Stomach (tissue), 9 donors: ENCODE data around the gene BAIAP3. TPM values are rescaled to one million over a fixed set of nuclear protein-coding genes. Genes with fewer than 3 reads are reported as not detected.

Experiments
- DNase-seq, 2 donors: peaks; one replicate each; pipeline versions ENCODE4 v3.0.0 to v3.0.0-alpha.2; 2013 to 2019
- H3K27ac ChIP-seq, 5 donors: fragments of 200-600 bp in 4 of 5; sonication (generic) in 4 of 5; one replicate each; pipeline ENCODE4 v1.5.1; 2013 to 2019; ENCODE audit warnings: mild to moderate bottlenecking in 1 of 5, moderate library complexity in 1 of 5
- H3K27me3 ChIP-seq, 3 donors: fragments of 200-600 bp; sonication (generic); one replicate each; pipeline ENCODE4 v1.5.1; 2017 to 2019; ENCODE audit warnings: mixed run types in 1 of 3
- H3K36me3 ChIP-seq, 4 donors: fragments of 200-600 bp; sonication (generic); 1 replicate in 3 of 4; 2 replicates in 1 of 4; pipeline ENCODE4 v1.5.1; 2016 to 2019
- H3K4me1 ChIP-seq, 4 donors: fragments of 200-600 bp; sonication (generic); one replicate each; pipeline ENCODE4 v1.5.1; 2016 to 2019
- H3K4me3 ChIP-seq, 4 donors: fragments of 200-600 bp; sonication (generic) in 3 of 4; one replicate each; pipeline ENCODE4 v1.5.1; 2016 to 2019; ENCODE audit warnings: mild to moderate bottlenecking in 1 of 4
- H3K9me3 ChIP-seq, 4 donors: fragments of 200-600 bp; sonication (generic); one replicate each; pipeline ENCODE4 v1.5.1; 2016 to 2019
- CTCF ChIP-seq, 7 experiments: fragments of 450-650 bp in 4 of 7; fragments of 200-600 bp in 3 of 7; sonication (generic) in 3 of 7; IDR thresholded peaks; one replicate each; pipeline ENCODE4 v1.5.1; 2016 to 2019; ENCODE audit warnings: antibody characterized with exemption in 7 of 7, control low read depth in 2 of 7, mild to moderate bottlenecking in 1 of 7
- EP300 ChIP-seq: sonication (generic); formaldehyde crosslinking; IDR thresholded peaks from one replicate; pipeline ENCODE4 v1.6.1; 2017; ENCODE audit warnings: antibody characterized with exemption
- POLR2A ChIP-seq, 4 donors: fragments of 450-650 bp; IDR thresholded peaks; one replicate each; pipeline ENCODE4 v1.6.1; 2016; ENCODE audit warnings: antibody characterized with exemption in 4 of 4, control low read depth in 2 of 4, mild to moderate bottlenecking in 1 of 4, moderate library complexity in 1 of 4
- POLR2AphosphoS5 ChIP-seq, 3 donors: sonication (generic); formaldehyde crosslinking; IDR thresholded peaks; one replicate each; pipeline ENCODE4 v1.6.1; 2016; ENCODE audit warnings: antibody characterized with exemption in 3 of 3
- WGBS, 5 donors: extraction: QIAGEN DNeasy Blood & Tissue Kit in 3 of 5; methylation state at CpG; one replicate each; pipeline versions ENCODE4 v1.1.5 to v1.1.7; 2013 to 2018; 5-methylcytosine and 5-hydroxymethylcytosine counted together
- intact Hi-C: fragments of 100-400 bp; cut with DNase I; formaldehyde crosslinking; loops from one replicate; pipeline ENCODE4 v1.15.1; 2023; ENCODE audit warnings: low total_unique reads
- polyA plus RNA-seq, 3 donors: library from polyadenylated mRNA; stranded (reverse); fragments of 200-250 nt; gene quantifications; one replicate each; pipeline ENCODE4 v1.2.3, GENCODE V29; 2013
- total RNA-seq, 5 donors: library from RNA; depleted of rRNA; stranded (reverse); fragments of >200 nt; gene quantifications; one replicate each; pipeline versions ENCODE4 v1.1.0 to v1.2.3, GENCODE V29; 2014 to 2016
- donor health status: healthy with polysubstance abuse.
- donor health status: Bipolar disorder and iron deficiency.
- donor health status: healthy.

The BAIAP3 gene
- total and polyA plus RNA-seq, 8 donors: 1.5 to 94.7 (median 4.2) TPM

- H3K27ac ChIP-seq: no peak overlapping the region
- WGBS, 5 donors: 31 to 47% (median 41%) methylated on average over 15 to 18 of the region's 18 CpGs
- intact Hi-C loops: no loop called here
- peak; percentile 77 to 83 for DNase-seq
- H3K4me3 ChIP-seq: no peak overlapping the region
- no peaks in the 10 kb centered on the region for H3K27me3 ChIP-seq
- H3K9me3 ChIP-seq: no peaks in the 10 kb centered on the region
- H3K36me3 ChIP-seq: peaks cover 53 to 96% (median 94%) of the 10 kb centered on the region in 4 donors
- TF ChIP-seq CTCF (IDR thresholded peaks at IDR 0.05) (peak in 5 of 7 experiments; percentile 70 to 78 (median 77)), POLR2AphosphoS5 (IDR thresholded peaks at IDR 0.05) (peak in 1 of 3 donors; percentile 24), POLR2A (IDR thresholded peaks at IDR 0.05) (no peak), EP300 (no peak)
- peaks cover 0 to 6% (median under 1%) of the 10 kb centered on the region in 4 donors for H3K4me1 ChIP-seq
Measured at GRCh38 chr16:1363501-1364041, 30.1 kb downstream of the BAIAP3 start.

GRCh38 chr16:1364510-1364909, 31.1 kb downstream of the BAIAP3 start:
- 83 to 96% (median 90%) methylated on average over 9 to 22 of the region's 22 CpGs for WGBS, 5 donors
- peaks cover 0 to 6% (median 0%) of the 10 kb centered on the region in 4 donors for H3K4me1 ChIP-seq
- TF ChIP-seq CTCF (IDR thresholded peaks at IDR 0.05) (no peak), POLR2A (IDR thresholded peaks at IDR 0.05) (no peak), EP300 (no peak), POLR2AphosphoS5 (IDR thresholded peaks at IDR 0.05) (no peak)
- no peak overlapping the region for H3K4me3 ChIP-seq
- no peaks in the 10 kb centered on the region for H3K27me3 ChIP-seq
- peaks cover 53 to 96% (median 95%) of the 10 kb centered on the region in 4 donors for H3K36me3 ChIP-seq
- no peaks in the 10 kb centered on the region for H3K9me3 ChIP-seq
- no peak for DNase-seq
- H3K27ac ChIP-seq: no peak overlapping the region
- intact Hi-C loops: no loop called here

GRCh38 chr16:1366060-1366711, 32.7 kb downstream of the BAIAP3 start:
- intact Hi-C loops: no loop called here
- no peak for TF ChIP-seq POLR2A (IDR thresholded peaks at IDR 0.05)
- TF ChIP-seq EP300: no peak
- TF ChIP-seq POLR2AphosphoS5 (IDR thresholded peaks at IDR 0.05): no peak
- TF ChIP-seq CTCF (IDR thresholded peaks at IDR 0.05): no peak
- no peak for DNase-seq
- H3K27ac ChIP-seq: no peak overlapping the region
- peaks cover 56 to 96% (median 95%) of the 10 kb centered on the region in 4 donors for H3K36me3 ChIP-seq
- no peaks in the 10 kb centered on the region for H3K9me3 ChIP-seq
- WGBS, 5 donors: 88 to 93% (median 90%) methylated on average over 24 to 29 of the region's 29 CpGs
- no peaks in the 10 kb centered on the region for H3K27me3 ChIP-seq
- no peak overlapping the region for H3K4me3 ChIP-seq
- H3K4me1 ChIP-seq: peaks cover 0 to 6% (median 0%) of the 10 kb centered on the region in 4 donors

- DNase-seq: no peak
- Histone ChIP-seq H3K4me1 (peaks cover 0 to 6% (median 0%) of the 10 kb centered on the region in 4 donors), H3K4me3 (no peak overlapping the region), H3K36me3 (peaks cover 57 to 97% (median 95%) of the 10 kb centered on the region in 4 donors), H3K9me3 (no peaks in the 10 kb centered on the region), H3K27me3 (no peaks in the 10 kb centered on the region), H3K27ac (no peak overlapping the region)
- intact Hi-C loops: no loop called here
- 76 to 87% (median 80%) methylated on average over 17 to 24 of the region's 24 CpGs for WGBS, 5 donors
- TF ChIP-seq EP300: no peak
- no peak for TF ChIP-seq POLR2AphosphoS5 (IDR thresholded peaks at IDR 0.05)
- no peak for TF ChIP-seq CTCF (IDR thresholded peaks at IDR 0.05)
- TF ChIP-seq POLR2A (IDR thresholded peaks at IDR 0.05): no peak
Measured at GRCh38 chr16:1366712-1367299, 33.4 kb downstream of the BAIAP3 start.
